ENCODE results near the gene KLF7.

KLF7 gene

GRCh38 chr2:207092818-207093217 lies 72.9 kb downstream of the KLF7 start:
- TF ChIP-seq EZH2phosphoT487 (IDR thresholded peaks at IDR 0.05; ENCODE audit: borderline replicate concordance, low read length), result no peak
- no peak for TF ChIP-seq CTCF (IDR thresholded peaks at IDR 0.05; ENCODE audit: low read depth, low read length, poor library complexity, severe bottlenecking)
- H3K9me2 ChIP-seq (replicated peaks; ENCODE audit: control insufficient read depth, low read length), result no peaks in the 10 kb centered on the region
- H4K20me1 ChIP-seq (ENCODE audit: control insufficient read depth, insufficient read depth, low read depth, low read length), result no peaks in the 10 kb centered on the region
- H3K4me3 ChIP-seq (ENCODE audit: low read length), result no peak overlapping the region
- no peaks in the 10 kb centered on the region for H3K36me3 ChIP-seq (ENCODE audit: control insufficient read depth, low read length)
- no peaks in the 10 kb centered on the region for H3K9me3 ChIP-seq (ENCODE audit: control insufficient read depth, insufficient read depth, low read length)
- H3K27ac ChIP-seq (ENCODE audit: low read depth, low read length), result no peak overlapping the region
- H3K4me2 ChIP-seq (ENCODE audit: low read length), result no peak overlapping the region
- peaks cover 8% of the 10 kb centered on the region; the same call in 1 of the 2 replicates for H3K27me3 ChIP-seq (ENCODE audit: control insufficient read depth, low read length)
- H3F3A ChIP-seq (ENCODE audit: control insufficient read depth, insufficient read depth), result no peaks in the 10 kb centered on the region
- no peaks in the 10 kb centered on the region for H3K4me1 ChIP-seq (ENCODE audit: control insufficient read depth, low read length)
- H3K79me2 ChIP-seq (ENCODE audit: control insufficient read depth, low read length), result no peaks in the 10 kb centered on the region

- H3K27ac ChIP-seq (ENCODE audit: low read depth, low read length), result no peak overlapping the region
- no peaks in the 10 kb centered on the region for H3K9me2 ChIP-seq (replicated peaks; ENCODE audit: control insufficient read depth, low read length)
- H3K4me1 ChIP-seq (ENCODE audit: control insufficient read depth, low read length), result no peaks in the 10 kb centered on the region
- no peak overlapping the region for H3K4me3 ChIP-seq (ENCODE audit: low read length)
- no peaks in the 10 kb centered on the region for H3K79me2 ChIP-seq (ENCODE audit: control insufficient read depth, low read length)
- TF ChIP-seq CTCF (IDR thresholded peaks at IDR 0.05; ENCODE audit: low read depth, low read length, poor library complexity, severe bottlenecking) (no peak), EZH2phosphoT487 (IDR thresholded peaks at IDR 0.05; ENCODE audit: borderline replicate concordance, low read length) (no peak)
- no peaks in the 10 kb centered on the region for H3K36me3 ChIP-seq (ENCODE audit: control insufficient read depth, low read length)
- no peaks in the 10 kb centered on the region for H3F3A ChIP-seq (ENCODE audit: control insufficient read depth, insufficient read depth)
- H4K20me1 ChIP-seq (ENCODE audit: control insufficient read depth, insufficient read depth, low read depth, low read length), result no peaks in the 10 kb centered on the region
- no peaks in the 10 kb centered on the region for H3K9me3 ChIP-seq (ENCODE audit: control insufficient read depth, insufficient read depth, low read length)
- peaks cover 8% of the 10 kb centered on the region; the same call in 1 of the 2 replicates for H3K27me3 ChIP-seq (ENCODE audit: control insufficient read depth, low read length)
- H3K4me2 ChIP-seq (ENCODE audit: low read length), result no peak overlapping the region
Measured at GRCh38 chr2:207091928-207092327, 73.8 kb downstream of the KLF7 start.

GRCh38 chr2:207091176-207091575 lies 74.6 kb downstream of the KLF7 start:
- H3K27ac ChIP-seq (ENCODE audit: low read depth, low read length), result no peak overlapping the region
- H3K36me3 ChIP-seq (ENCODE audit: control insufficient read depth, low read length), result no peaks in the 10 kb centered on the region
- H3K79me2 ChIP-seq (ENCODE audit: control insufficient read depth, low read length), result no peaks in the 10 kb centered on the region
- peaks cover 8% of the 10 kb centered on the region; the same call in 1 of the 2 replicates for H3K27me3 ChIP-seq (ENCODE audit: control insufficient read depth, low read length)
- H3K4me1 ChIP-seq (ENCODE audit: control insufficient read depth, low read length), result no peaks in the 10 kb centered on the region
- no peaks in the 10 kb centered on the region for H3K9me3 ChIP-seq (ENCODE audit: control insufficient read depth, insufficient read depth, low read length)
- H4K20me1 ChIP-seq (ENCODE audit: control insufficient read depth, insufficient read depth, low read depth, low read length), result no peaks in the 10 kb centered on the region
- no peak overlapping the region for H3K4me2 ChIP-seq (ENCODE audit: low read length)
- TF ChIP-seq CTCF (IDR thresholded peaks at IDR 0.05; ENCODE audit: low read depth, low read length, poor library complexity, severe bottlenecking) (no peak), EZH2phosphoT487 (IDR thresholded peaks at IDR 0.05; ENCODE audit: borderline replicate concordance, low read length) (no peak)
- H3F3A ChIP-seq (ENCODE audit: control insufficient read depth, insufficient read depth), result no peaks in the 10 kb centered on the region
- no peaks in the 10 kb centered on the region for H3K9me2 ChIP-seq (replicated peaks; ENCODE audit: control insufficient read depth, low read length)
- no peak overlapping the region for H3K4me3 ChIP-seq (ENCODE audit: low read length)

All from DOHH2 (cell line).